Motor neuron (in vitro differentiated cells): ENCODE measurements around the gene FBN2. TPM values are rescaled to one million over a fixed set of nuclear protein-coding genes. Genes with fewer than 3 reads are reported as not detected.

Experiments
- ATAC-seq, 8 experiments: fragments of 200-7000 bp; cut with Tn5 transposase; replicated peaks in 6 of 8; 2 replicates each; pipeline ENCODE4 v1.8.0; 2021; ENCODE audit warnings: mild to moderate bottlenecking in 8 of 8, moderate library complexity in 8 of 8
- H3K27ac ChIP-seq, 2 donors: fragments of 250-450 bp; sonication (Bioruptor Pico); 2 replicates each; pipeline ENCODE4 v1.9.0; 2021; ENCODE audit warnings: antibody characterized with exemption in 2 of 2, mild to moderate bottlenecking in 2 of 2, moderate library complexity in 1 of 2
- H3K4me1 ChIP-seq, 2 donors: fragments of 250-450 bp; sonication (Bioruptor Pico); replicated peaks in 1 of 2; 2 replicates each; pipeline ENCODE4 v1.6.1; 2021; ENCODE audit warnings: antibody characterized with exemption in 2 of 2, mild to moderate bottlenecking in 2 of 2, moderate library complexity in 1 of 2
- H3K4me3 ChIP-seq, 5 donors: fragments of 250-450 bp; sonication (Bioruptor Pico); 2 replicates each; pipeline ENCODE4 v1.9.0; 2021; ENCODE audit warnings: antibody characterized with exemption in 5 of 5, mild to moderate bottlenecking in 5 of 5, moderate library complexity in 4 of 5
- WGBS, 10 experiments: fragments of 450-650 bp; shearing (Covaris generic); methylation state at CpG; one replicate each; pipeline ENCODE4 v1.0.0; 2022; 5-methylcytosine and 5-hydroxymethylcytosine counted together
- in situ Hi-C, 9 experiments: fragments of 400-800 bp; cut with MboI; loops; one replicate each; pipeline ENCODE4 v1.15.0; 2021; ENCODE audit warnings: low sequenced_read_pairs in 9 of 9, low pct_unique_long_range_greater_than_20kb in 2 of 9; ENCODE audit not compliant: unreplicated experiment in 9 of 9
- total RNA-seq, 8 experiments: library from RNA; unstranded; fragments of 300-600 nt; gene quantifications; 2 replicates each; pipeline versions ENCODE4 v1.2.3 to v1.2.4, GENCODE V29; 2022

Gene FBN2
- total RNA-seq, 8 experiments from 2014 or later, result 5.3 to 129 (median 15.1) TPM

DNA sequence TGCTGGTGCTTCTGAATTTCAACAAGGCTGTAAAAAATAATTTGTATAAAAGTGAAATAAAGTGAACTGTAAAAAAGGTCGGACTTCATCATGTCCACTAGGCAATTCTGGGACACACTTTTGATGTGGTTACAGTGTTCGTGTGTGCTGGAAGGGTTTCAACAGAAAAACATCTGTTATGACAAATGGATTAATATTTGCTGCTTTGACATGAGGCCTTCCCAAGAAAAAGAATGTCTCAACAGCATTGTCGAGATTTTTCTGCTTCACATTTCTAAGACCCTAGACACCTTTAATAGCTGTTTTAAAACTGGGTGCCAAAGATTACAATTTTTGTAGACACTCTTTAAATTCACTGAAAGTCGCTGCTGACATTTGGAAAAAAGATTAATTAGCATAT is 237.9 kb downstream of the FBN2 start:
- Histone ChIP-seq H3K4me3 (no peak overlapping the region), H3K27ac (no peak overlapping the region)
- in situ Hi-C loops, result no loop called here

GRCh38 chr5:128290152-128290858 is 247.7 kb downstream of the FBN2 start:
- in situ Hi-C loops, result no loop called here
- Histone ChIP-seq H3K4me1 (peaks cover 0 to 9% of the 10 kb centered on the region in 2 donors), H3K27ac (no peak overlapping the region), H3K4me3 (no peak overlapping the region)
- ATAC-seq, result peak in 3 of 8 experiments; percentile 44 to 47 (median 45)
- WGBS, 10 experiments, result 0 to 95% (median 50%) methylated on average over 1 to 2 of the region's 2 CpGs; no CpG with 5 or more reads in 1 of the 10 experiments

More for the DNA sequence above, 237.9 kb downstream of the FBN2 start:
- H3K4me1 ChIP-seq, result no peaks in the 10 kb centered on the region
- no peak for ATAC-seq
- WGBS, 10 experiments, result 13 to 100% (median 89%) methylated on average over 1 to 4 of the region's 4 CpGs

- ATAC-seq, result peak in 2 of 8 experiments; percentile 37 to 59
- Histone ChIP-seq H3K4me3 (no peak overlapping the region), H3K27ac (no peak overlapping the region), H3K4me1 (peaks cover 0 to 9% of the 10 kb centered on the region in 2 donors)
- in situ Hi-C loops, result no loop called here
- 0 to 100% (median 83%) methylated on average over 1 to 2 of the region's 2 CpGs; no CpG with 5 or more reads in 2 of the 10 experiments for WGBS, 10 experiments
Measured at GRCh38 chr5:128287740-128288139, 250.3 kb downstream of the FBN2 start.

DNA sequence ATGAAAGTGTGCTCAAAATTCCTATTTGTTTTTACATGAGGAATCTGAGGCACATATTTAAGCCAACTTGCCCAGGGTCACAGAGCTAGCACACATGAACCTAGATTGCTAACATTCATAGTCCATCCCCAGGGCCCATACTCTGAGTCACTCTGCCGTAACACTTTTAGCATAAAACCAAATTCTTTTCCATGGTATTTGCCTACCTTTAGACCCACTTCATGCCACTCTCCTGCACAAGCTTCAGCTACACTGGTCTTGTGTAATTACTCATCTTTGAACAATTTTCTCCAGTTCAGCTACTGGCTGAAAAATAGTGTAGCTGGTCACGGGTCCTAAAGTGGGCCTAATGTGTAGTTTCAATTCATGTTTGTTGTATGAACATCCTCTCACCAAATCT is 253.8 kb downstream of the FBN2 start:
- Histone ChIP-seq H3K27ac (no peak overlapping the region), H3K4me1 (no peaks in the 10 kb centered on the region), H3K4me3 (no peak overlapping the region)
- 17 to 100% (median 100%) methylated on average over 1 to 2 of the region's 2 CpGs; no CpG with 5 or more reads in 3 of the 10 experiments for WGBS, 10 experiments
- ATAC-seq, result no peak
- in situ Hi-C loops, result no loop called here

DNA sequence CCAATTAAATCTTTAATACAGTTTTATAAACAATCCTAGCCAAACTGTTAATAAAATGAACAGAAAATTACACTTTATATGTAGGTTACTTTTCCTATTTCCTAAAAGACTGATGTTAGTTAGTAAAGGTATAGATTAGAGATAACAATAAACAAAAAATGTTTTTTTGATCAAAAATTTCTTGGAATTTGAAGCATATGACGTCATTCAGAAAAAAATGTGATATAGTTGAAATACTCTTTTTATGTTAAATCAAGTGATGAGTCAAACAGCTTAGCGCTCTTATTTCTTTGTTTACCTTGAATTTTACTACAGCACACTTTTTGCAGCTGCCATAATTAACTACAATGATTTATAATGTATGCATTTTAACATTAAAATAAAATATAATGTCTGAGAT is 258.7 kb downstream of the FBN2 start:
- no peaks in the 10 kb centered on the region for H3K4me1 ChIP-seq
- WGBS, 10 experiments, result 10 to 100% (median 64%) methylated on average over 1 to 2 of the region's 2 CpGs; no CpG with 5 or more reads in 1 of the 10 experiments
- ATAC-seq, result no peak
- H3K4me3 ChIP-seq, result no peak overlapping the region
- no peak overlapping the region for H3K27ac ChIP-seq
- in situ Hi-C loops, result no loop called here

DNA sequence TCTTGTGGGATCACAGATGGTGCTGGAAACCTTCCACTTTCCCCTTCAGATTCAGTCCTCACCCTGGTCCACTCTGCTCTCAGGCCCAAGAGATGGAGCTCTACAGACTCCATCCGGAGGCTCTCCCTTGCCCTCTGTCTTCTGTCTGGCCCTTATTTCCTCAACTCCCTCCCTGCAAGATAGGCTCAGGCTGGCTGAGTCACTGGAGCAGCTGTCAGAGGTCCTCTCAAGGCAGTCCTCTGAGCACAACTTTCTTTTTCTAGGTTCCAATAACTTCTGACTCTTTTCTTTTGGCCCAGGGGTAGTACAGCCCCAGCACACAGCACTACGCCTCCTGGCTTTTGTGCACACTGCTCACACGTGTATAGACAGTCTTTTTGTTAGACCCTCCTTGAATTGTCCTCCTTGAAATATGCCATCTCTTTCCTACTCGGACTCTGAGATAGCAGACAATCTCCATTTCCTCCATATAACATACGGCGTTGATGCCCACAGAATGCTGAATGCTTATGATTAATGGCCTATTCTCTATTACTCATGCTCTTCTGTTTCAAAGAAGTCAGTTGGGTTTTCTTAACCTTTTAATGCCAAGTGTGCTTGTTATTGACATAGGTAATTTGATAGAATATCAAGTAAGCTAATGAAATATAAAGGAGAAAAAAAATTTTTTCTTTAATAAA is 261.4 kb downstream of the FBN2 start:
- 56 to 100% (median 85%) methylated on average over 1 to 5 of the region's 6 CpGs; no CpG with 5 or more reads in 2 of the 10 experiments for WGBS, 10 experiments
- Histone ChIP-seq H3K4me3 (no peak overlapping the region), H3K27ac (no peak overlapping the region), H3K4me1 (no peaks in the 10 kb centered on the region)
- in situ Hi-C loops, result no loop called here
- peak in 2 of 8 experiments; percentile 64 to 67 for ATAC-seq

DNA sequence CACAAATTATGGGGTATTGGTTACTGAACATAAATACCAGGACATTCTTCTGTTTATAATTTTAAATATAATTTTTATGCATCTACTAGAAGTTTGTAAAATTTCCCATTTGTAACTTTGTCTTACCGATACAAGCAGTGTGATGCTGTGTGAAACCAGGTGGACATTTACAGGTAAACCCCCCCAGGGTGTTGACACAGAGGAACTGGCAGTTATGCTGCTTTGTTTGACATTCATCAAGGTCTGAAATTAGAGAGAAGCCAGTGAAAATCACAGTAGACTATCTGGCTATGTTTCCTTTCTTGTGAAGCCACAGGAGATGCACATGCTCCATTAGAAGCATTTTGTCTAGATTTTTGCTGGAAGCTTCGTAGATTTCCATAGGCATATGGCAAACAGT is 263.6 kb downstream of the FBN2 start:
- 60 to 100% (median 100%) methylated on average over 1 to 2 of the region's 2 CpGs for WGBS, 10 experiments
- Histone ChIP-seq H3K4me1 (no peaks in the 10 kb centered on the region), H3K27ac (no peak overlapping the region), H3K4me3 (no peak overlapping the region)
- no peak for ATAC-seq
- in situ Hi-C loops, result no loop called here

DNA sequence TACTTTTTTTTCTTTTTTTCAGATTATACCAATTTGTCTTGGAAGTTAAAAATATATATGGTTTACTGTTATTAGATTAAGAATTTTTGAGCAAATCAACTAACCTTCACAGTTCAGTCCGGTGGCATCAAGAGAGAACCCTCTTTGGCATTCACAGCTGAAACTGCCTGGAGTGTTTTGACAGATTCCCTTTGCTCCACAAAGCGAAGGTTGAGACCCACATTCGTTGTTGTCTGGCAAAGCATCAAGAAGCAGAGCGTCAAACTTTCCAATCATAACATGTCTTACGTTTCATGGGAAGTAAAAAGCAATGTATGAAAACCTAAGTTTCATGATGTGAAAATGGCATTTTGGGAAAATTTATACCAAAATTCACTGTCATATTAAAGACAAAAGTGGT is 264.3 kb downstream of the FBN2 start:
- H3K27ac ChIP-seq, result no peak overlapping the region
- WGBS, 10 experiments, result 64 to 100% (median 89%) methylated on average over 2 to 5 of the region's 5 CpGs
- in situ Hi-C loops, result no loop called here

GRCh38 chr5:128271859-128272464 is 266.1 kb downstream of the FBN2 start:
- no peaks in the 10 kb centered on the region for H3K4me1 ChIP-seq
- no peak overlapping the region for H3K27ac ChIP-seq
- in situ Hi-C loops, result no loop called here
- ATAC-seq, result peak in 4 of 8 experiments; percentile 46 to 96 (median 86)
- 31 to 100% (median 89%) methylated on average over 1 to 6 of the region's 6 CpGs; no CpG with 5 or more reads in 1 of the 10 experiments for WGBS, 10 experiments
- H3K4me3 ChIP-seq, result no peak overlapping the region

More for the DNA sequence above, 264.3 kb downstream of the FBN2 start:
- ATAC-seq, result no peak
- no peaks in the 10 kb centered on the region for H3K4me1 ChIP-seq
- H3K4me3 ChIP-seq, result no peak overlapping the region

GRCh38 chr5:128271071-128271470 is 267.0 kb downstream of the FBN2 start:
- Histone ChIP-seq H3K4me3 (no peak overlapping the region), H3K27ac (no peak overlapping the region), H3K4me1 (no peaks in the 10 kb centered on the region)
- WGBS, 10 experiments, result 42 to 100% (median 76%) methylated on average over 1 to 3 of the region's 3 CpGs; no CpG with 5 or more reads in 2 of the 10 experiments
- in situ Hi-C loops, result no loop called here
- peak in 1 of 8 experiments; percentile 14 for ATAC-seq

DNA sequence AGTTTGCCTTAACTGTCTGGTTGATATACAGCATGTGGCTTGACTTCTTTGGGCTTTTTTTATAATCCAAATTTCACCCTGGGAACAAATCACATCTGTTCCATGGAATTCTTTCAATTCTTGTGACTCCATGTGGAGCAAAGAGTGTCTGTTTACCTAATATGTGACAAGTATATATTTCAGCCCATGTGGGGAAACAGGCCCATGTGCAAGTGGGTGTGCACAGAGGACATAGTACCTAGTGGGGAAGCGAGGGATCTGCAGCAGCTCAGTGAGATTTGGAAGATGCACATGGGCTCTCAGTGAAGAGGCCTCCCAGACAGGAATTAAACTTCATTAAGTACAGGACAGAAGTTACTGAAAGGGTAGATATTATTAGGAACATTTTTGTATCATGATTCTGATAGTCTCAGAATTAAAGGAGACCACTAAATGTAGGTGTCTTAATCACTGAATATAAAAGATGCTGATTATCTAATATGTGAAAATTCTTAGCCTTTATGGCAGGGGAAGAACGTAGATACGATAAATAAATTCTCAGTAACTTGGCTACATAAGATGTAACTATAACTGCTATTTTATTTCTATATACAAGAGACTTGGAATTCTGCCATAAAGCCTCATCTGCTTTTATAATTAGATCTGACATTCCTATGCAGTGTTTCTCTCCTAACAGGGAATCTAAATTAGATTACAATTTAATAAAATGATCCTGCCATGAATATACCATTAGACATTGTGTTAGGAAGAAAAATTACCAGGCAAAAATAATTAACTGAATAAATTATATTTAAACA is 273.3 kb downstream of the FBN2 start:
- ATAC-seq, result peak in 2 of 8 experiments; percentile 52 to 77
- Histone ChIP-seq H3K27ac (no peak overlapping the region), H3K4me3 (no peak overlapping the region), H3K4me1 (no peaks in the 10 kb centered on the region)
- WGBS, 10 experiments, result 30 to 100% (median 94%) methylated on average over 1 to 3 of the region's 3 CpGs; no CpG with 5 or more reads in 1 of the 10 experiments
- in situ Hi-C loops, result no loop called here

DNA sequence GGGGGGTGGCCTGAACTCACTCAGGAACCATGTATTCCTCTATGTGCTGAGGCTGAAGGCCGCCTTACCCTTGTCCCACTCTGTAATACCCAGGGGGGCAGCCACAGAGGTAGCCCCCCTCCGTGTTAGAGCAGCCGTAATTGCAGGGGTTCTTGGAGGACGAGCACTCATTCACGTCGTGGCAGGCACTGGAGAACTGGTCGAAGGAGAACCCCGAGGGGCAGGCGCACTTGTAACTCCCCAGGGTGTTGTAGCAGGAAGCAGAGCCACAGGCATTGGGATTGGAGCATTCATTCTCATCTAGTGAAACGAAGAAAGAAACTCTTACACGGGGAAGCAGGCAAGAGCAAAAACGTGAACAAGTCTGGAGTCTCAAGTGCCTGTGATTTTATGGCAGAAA is 274.7 kb downstream of the FBN2 start:
- Histone ChIP-seq H3K4me1 (no peaks in the 10 kb centered on the region), H3K27ac (no peak overlapping the region), H3K4me3 (no peak overlapping the region)
- in situ Hi-C loops, result no loop called here
- ATAC-seq, result no peak
- WGBS, 10 experiments, result 66 to 97% (median 88%) methylated on average over 2 to 10 of the region's 12 CpGs; no CpG with 5 or more reads in 1 of the 10 experiments
